Activated CD4-positive, alpha-beta T cell treated with anti-CD3 and anti-CD28 coated beads for 48 hours (primary cell): ENCODE results near the gene PSMD14.
"Not testable (repeated sequence)": the region's sequence is repeated elsewhere in the genome, so short reads cannot be mapped to it uniquely, and the experiment has no call there.

Experiments used
- DNase-seq: peaks from one replicate; pipeline ENCODE4 v3.0.0-alpha.2; 2020

Gene PSMD14

DNA sequence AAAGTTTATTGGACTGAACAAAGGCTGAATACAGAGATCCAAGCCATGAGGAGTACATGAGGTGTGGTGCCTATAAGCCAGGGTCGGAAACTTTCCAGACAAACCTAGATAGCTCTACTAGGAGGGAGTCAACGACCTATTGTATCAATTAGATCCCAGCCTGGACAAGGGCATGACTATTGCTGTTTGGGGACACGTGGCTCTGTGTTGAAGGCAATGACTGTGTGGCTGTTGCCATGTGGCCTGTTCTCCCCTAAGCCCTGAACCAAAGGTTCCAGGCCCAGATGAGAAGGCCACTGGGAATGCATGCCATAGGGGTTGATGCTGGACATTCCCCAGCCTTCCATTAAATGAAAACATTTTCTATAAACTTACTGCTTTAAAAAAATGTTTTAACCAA lies 31.3 kb downstream of the PSMD14 start:
- not testable (repeated sequence) for DNase-seq

DNA sequence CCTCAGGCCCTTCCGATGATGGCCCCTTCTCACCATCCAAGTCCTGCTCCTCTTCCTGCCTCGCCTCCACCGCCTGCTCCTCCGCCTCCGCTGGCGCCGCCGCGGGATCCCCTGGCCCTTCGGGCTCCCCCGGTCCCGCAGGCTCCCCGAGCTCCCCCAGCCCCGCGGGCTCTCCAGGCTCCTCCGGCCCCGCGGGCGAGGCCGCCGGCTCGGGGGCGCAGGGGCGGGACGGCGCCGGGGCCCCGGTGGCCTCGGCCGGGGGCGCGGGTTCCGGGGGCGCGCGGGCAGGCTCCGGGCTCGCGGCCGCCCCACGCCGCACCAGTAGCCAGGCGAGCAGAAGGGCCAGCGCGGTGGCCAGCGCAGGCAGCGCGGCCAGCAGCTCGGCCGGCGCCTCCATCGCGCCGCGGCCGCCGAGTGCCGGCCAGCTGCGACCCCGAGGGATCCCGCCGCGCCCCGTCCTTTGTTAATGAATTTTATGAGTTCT lies 32.7 kb downstream of the PSMD14 start:
- not testable (repeated sequence) for DNase-seq

DNA sequence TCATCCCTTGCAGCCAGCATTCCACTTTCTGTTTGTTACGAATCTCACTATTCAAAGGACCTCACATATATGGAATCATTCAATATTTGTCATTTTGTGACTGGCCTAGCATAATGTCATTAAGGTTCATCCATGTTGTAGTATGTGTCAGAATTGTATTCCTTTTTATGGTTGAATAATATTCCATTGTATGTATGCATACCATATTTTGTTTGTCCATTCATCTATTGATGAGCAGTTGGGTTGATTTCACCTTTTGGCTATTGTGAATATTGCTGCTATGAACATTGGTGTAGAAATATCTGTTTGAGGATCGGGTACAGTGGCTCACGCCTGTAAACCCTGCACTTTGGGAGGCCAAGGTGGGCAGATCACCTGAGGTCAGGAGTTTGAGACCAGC lies 35.0 kb downstream of the PSMD14 start:
- no peak for DNase-seq

DNA sequence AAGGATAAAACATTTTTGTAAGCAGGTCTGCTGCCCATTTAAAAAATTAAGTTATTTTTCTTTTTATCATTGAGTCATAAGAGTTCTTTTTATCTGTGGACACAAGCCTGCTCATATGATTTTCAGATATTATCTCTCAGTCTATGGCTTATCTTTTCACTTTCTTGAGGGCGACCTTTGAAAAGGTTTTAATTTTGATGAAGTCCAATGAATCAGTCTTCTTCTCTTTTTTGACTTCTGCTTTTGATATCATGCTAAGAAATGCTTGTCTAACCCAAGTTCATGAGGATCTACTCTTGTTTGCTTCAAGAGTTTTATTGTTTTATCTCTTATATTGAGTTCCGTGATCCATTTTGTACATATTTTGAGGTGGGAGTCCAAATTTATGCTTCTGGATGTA lies 36.5 kb downstream of the PSMD14 start:
- DNase-seq: no peak

DNA sequence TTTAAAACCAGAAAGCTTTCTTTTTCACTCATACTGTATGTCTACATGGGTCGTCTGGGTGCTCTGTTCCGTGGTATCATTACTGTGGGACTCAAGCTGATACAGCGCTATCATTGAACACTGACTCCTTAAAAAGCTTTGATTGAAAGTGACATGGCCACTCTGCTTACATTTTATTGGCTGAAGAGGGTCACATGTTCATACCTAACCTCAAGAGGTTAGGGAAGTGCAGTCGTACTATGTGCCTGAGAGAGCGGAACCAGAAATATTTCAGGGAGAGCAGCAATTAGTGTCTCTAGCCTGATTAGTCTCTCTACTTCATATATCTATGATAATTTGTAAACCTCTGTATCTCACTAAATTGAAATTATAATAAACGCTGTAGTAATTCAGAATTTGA lies 43.5 kb downstream of the PSMD14 start:
- DNase-seq: no peak

DNA sequence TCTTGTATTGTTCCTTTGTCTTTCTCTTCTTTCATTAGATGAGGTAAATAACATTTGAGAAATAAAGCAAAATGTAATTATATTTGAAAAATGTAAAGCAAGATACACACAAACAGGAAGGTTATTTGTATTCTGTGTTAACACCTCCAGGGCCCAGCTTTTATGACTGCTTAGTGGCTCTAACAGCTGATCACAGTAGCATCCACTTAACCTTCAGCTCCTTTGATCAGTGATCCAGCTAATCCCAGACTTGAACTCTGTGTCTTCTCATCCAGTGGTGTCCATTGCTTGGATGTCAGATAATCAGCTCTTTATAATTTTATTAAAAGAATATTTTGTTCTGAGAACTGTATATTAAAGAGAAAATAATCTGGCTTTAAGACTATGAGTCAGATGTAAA lies 44.5 kb downstream of the PSMD14 start:
- DNase-seq: no peak

DNA sequence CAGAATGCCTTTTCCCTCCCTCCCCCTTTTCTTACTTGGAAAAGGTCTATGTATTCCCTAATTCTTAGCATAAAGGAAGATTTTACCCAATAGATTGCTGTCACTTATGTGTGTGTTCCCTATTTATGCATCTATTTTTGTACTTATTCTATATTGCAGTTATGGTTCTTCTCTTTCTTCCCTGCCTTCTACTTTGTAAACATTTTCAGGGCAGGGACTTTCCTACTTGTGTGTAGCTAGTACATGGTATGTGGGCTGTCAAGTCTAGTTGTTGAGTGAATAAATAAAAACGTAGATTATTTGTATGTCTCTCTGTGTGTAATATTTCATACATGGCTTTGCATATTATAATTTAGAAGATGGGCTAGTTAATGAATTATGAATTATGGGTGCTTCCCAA lies 45.3 kb downstream of the PSMD14 start:
- no peak for DNase-seq

DNA sequence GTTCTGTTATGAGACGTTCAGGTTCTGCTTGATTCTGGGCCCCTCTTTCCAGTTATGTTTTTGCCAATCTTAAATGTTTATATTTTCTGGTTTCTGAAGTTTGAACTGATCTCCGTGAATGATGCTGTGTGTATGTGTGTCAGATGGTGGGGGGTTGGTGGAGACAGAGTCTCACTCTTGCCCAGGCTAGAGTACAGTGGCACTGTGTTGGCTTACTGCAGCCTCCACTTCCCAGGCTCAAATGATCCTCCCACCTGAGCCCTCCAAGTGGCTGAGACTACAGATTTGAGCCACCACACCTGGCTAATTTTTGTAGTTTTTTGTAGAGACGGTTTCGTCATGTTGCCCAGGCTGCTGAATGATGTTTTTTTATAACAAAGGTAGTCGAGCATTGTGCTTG lies 45.9 kb downstream of the PSMD14 start:
- DNase-seq: no peak

DNA sequence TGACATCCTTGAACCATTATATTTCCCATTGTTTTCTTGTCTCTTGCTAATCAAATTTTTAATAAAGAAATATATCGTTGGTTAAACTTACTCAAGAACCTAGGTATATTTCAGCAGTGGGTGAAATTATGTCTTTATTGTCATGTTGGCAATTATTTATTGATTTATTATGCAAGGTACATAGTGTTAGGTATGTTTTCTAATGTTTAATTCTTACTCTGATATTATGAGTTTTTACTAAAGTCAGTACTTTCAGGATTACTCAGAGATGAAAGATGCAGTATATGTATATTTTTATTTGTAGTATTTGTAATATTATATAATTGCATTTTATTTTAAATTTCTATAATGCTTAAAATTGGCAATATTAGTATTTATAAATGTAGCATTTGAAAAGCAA lies 46.9 kb downstream of the PSMD14 start:
- no peak for DNase-seq

DNA sequence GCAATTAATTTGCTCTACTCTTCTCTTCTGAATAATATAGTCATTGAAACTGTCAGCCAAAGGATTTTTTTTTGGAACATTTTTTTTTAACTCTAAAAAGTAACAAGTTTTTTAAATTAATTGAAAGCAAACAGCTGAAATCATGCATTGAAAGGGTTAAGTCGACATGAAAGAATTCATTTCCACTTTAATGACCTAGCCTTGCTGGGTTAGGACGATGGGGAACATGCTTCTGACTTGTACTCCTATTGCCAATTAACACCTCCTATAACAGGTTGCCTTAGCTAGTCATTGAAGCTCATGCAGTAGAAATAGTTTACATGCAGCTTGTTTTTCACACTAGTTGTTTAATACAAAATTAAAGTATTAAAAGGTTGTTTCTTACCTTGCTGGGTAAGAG lies 47.8 kb downstream of the PSMD14 start:
- DNase-seq: no peak

DNA sequence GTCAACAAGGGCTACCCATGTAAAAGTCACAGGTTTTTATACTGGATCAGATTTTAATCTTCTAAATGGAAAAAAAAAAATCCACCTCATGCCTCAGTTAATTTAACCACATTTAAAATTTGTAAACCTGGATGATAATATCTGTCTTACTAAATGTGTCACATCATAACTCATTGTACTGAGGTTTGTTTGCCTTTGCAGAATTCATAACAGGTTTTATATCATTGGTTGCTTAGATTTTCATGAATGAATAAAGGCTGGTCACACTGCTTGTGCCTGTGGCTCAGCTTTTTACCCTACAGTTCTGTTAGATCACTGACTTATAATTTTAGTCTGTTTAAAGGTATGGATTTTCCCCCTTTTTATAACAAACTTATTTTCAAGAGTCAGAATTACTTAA lies 48.9 kb downstream of the PSMD14 start:
- no peak for DNase-seq

DNA sequence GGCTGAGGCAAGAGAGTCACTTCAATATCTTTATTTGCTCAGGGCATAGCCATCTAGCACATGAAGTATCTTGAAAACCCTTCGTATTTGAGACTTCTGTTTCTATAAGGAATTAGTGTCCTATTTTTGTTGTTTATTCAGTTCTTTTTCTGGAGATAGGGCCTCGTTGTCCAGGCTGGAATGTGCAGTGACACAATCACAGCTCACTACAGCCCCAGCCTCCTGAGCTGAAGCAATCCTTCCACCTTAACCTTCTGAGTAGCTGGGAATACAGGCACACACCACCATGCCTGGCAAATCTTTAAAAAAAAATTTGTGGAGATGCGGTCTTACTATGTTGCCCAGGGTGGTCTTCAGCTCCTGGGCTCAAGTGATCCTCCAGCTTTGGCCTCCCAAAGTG lies 50.6 kb downstream of the PSMD14 start:
- DNase-seq: no peak

DNA sequence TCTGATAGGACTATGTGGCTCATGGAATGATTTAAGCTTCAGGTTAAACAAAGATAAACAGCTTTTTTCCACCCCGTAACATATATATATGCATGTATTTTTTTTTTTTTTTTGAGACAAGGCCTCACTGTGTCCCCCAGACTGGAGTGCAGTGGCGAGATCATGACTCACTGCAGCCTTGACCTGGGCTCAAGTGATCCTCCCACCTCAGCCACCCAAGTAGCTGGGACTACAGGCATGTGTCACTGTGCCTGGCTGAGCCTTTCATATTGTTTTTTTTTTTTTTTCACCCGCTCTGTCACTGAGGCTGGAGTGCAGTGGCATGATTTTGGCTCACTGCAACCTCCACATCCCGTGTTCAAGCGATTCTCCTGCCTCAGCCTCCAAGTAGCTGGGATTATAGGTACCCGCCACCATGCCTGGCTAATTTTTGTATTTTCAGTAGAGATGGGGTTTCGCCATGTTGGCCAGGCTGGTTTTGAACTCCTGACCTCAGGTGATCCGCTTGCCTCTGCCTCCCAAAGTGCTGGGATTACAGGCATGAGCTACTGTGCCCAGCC lies 52.0 kb downstream of the PSMD14 start:
- DNase-seq: not testable (repeated sequence)

DNA sequence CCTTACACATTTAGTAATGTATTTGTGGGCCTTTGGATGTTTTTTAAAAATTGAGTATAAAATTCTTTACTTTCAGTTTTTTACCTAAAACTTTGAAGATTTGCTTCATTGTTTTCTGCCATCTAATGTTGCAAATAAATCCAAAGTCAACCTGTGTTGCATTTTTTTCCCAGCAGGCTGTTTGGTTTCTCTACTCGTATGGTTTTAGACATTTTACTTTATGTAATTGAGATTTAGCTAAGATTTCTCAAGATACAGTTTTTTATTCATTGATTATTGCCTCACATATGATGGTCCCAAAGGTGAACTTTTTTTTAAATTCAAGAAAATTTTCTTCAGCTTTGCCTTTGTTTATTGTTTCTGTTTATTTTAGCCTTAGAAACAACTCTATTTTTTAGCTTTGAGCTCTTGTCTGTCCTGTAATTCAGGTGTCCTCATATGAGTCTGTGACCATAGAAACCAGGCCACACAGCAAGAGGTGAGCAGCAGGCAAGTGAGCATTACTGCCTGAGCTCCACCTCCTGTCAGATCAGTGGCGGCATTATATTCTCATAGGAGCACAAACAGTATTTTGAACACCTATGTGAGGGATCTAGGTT lies 54.4 kb downstream of the PSMD14 start:
- DNase-seq: no peak

DNA sequence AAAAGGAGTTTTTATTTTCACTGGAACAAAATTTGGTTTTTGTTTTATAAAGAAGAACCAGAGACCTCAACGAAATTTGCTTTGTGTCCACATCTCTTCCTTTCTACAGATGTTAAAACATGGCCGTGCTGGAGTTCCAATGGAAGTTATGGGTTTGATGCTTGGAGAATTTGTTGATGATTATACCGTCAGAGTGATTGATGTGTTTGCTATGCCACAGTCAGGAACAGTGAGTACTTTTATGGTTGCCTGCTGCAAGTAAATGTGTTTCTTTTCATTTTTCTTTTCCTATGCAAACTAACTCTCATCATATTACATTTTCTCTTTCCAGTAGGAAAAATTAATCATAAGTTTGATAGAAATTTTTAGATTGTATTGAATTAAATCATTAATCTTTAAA lies 59.5 kb downstream of the PSMD14 start:
- DNase-seq: no peak

DNA sequence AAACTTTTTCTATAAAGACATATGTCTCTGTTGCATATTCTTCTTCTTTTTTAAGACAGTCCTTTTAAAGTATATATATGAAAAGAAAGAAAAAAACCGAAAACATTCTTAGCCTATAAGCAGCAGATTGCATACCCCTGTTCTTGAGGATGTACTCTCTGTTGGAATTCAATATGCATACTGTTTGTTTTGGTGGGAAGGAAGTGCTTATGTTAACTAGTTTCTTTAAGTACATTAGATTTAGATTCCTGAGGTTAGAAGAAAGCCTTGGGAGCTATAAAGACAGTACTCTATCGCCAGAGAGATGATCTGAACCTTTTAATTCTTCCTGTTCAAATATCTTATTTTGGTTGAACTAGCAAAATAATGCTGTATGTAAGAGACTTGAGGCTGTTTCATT lies 61.1 kb downstream of the PSMD14 start:
- DNase-seq: no peak

DNA sequence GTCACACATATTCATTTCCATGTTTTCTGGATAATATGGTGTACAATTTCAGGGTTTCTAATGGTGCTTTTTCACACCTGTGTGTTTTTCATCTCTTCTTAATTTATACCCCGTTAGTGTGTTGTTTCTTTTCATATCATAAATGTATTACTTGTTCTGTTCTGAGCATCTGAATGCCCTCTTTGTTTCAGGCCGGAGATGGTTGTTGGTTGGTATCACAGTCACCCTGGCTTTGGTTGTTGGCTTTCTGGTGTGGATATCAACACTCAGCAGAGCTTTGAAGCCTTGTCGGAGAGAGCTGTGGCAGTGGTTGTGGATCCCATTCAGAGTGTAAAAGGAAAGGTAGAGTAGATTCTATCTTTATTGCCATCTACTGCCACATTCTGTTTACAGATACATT lies 62.8 kb downstream of the PSMD14 start:
- no peak for DNase-seq

DNA sequence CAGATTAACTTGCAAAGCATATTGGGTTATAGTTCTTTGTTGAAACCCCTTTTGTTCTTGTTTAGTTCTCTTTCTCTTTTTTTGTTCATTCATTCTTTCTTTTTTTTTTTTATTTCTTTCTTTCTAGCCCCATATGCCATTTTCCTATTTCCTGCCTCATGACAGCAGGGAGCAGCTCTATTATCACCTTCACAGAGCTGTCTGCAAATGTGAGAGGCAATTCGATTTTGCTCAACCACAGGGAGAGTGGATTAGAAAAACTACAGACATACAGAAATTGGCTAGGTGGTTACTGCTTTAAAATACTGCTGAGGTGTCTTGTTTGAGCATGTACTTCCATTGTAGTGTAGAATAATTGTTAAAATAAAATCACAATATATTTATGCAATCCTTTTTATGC lies 63.6 kb downstream of the PSMD14 start:
- DNase-seq: no peak

DNA sequence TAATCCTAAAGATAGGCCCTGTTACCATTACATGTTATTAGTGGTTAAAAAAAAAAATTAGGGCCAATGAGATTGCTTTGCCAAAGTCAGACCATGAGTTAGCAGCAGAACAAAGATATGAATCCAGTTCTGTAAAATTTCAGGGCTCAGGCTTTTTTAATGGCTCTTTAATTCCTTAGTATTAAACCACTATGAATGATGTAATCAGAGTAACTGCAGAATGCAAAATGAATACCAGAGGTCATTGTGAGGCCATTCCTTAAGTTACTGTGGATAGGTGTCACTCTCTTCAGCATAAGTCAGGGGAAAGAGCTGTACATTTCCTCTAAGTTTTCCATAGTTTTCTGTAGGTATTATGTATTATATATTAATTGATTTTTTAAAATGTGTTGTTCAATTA lies 65.7 kb downstream of the PSMD14 start:
- DNase-seq: no peak

DNA sequence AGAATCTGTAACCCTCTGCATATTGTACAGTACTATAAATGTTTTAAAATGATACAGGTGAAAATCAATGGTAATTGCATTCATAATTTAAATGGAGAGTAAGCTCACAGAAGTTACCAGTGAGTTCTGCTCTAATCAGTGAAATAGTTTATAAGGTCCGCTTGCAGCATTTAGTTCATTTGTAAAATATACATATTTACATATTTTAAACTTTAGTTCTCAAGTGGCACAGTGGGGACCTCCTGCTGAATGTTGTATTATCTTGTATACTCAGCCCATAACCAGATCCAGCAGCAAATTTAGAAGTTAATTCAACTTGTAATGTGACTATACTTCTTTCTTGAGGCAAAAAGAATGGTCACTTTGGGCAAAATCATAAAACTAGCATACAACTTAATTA lies 66.2 kb downstream of the PSMD14 start:
- no peak for DNase-seq

DNA sequence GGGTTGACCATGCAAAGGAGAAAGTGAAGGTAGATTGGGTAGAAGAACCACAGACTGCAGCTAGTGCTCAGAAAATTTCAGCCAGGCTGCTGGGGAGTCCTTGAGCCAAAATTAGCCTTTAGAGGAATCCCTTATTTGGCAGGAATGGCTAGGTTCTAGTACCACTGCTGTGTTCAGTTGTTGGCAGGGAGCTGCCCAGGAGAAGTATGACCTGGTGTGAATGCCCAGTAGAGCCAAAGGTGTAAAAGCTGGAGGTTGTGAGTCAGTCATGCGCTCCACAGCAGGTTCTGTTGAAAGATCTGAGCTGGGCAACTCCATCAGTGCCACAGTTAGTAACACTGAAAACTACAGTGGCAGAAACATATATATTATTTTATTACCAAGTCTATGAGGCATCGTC lies 71.5 kb downstream of the PSMD14 start:
- no peak for DNase-seq

DNA sequence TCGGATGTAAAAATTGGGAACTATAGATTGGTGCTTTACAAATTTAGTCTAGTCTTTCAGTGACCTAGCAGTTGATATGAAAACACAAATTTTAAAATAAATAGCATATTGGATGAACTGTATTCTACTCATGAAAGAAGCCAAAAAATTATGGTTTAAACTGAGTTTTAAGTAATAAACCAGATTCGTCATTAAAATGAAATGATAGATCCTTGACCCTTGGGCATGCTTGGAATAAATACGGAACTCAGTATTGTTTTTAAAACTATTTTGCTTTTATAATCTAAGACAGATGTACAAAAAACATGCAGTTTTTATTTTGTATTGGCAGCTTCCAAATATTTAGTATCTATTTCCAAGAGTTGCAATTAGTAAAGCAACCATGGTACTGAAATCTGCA lies 73.3 kb downstream of the PSMD14 start:
- no peak for DNase-seq

DNA sequence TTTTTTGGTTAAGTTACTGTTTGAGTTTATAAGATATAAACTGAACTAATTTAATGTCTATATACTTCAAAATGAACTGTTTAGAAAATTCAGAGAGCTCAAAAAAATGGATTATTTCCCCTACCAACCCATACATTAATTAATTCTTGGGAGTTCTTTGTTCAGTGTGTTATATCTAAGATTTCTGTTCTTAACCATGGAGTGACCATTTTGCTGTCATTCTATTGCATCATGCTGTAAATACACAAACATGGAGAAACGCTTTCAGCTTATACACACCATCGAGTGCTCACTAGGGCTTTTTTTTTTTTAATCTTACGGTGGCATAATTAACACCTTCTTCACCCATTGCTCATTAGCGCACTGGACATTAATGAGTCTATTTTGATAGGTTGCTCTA lies 74.5 kb downstream of the PSMD14 start:
- DNase-seq: no peak

DNA sequence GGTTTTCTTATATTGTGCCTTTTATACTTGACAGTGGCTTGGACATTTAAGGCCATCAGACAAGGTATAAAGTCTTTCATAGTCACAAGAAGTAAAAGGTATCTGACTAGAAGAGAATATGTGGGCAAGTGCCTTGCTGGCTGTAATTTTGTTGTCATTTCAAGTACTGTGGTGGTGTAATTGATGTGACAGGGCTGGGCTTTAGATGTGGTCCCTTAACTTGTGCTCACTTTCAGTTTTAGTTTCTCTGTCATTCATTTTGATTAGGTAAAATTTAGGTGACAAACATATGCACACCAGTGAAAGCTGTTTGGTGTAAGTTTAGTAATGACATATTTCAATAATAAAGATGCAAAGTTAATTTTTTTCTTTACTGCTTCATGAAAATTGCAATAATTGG lies 76.6 kb downstream of the PSMD14 start:
- DNase-seq: no peak

DNA sequence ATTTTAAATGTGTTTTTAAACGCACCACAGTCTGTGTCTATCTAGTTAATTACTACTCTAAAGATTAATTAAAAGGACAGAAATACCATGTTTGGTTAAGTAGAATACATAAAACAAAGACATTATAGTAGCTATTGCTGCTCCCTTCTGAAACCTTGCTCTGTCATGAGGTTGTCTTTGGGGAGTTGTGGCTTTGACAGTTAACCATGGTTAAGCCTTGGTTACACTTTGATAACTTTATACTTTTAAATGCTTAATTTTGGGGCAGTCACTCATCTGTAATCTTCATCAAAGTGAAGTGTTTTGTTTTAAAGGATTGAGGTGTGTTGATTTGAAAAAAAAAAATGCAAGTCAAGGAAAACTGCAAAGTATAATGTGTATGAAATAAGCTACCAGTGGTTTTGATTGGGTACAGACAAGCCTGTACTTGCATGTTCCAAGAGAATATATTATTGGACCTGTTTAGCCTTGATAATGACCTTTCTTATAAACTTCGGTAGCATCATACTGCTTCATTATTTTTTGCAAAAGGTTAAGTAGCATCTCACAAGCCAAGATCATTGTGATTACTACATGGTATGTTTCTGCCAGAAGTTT lies 78.1 kb downstream of the PSMD14 start:
- DNase-seq: no peak
